GM18499 (cell line): ENCODE data around the gene SAMD8.
"Not testable (repeated sequence)": the region's sequence is repeated elsewhere in the genome, so short reads cannot be mapped to it uniquely, and the experiment has no call there.

Experiments used
- ATAC-seq: cut with Tn5 transposase; IDR thresholded peaks from one replicate; pipeline ENCODE4 v1.9.1; 2021; ENCODE audit warnings: moderate number of reproducible peaks; ENCODE audit not compliant: insufficient read depth, unreplicated experiment

SAMD8 gene

DNA sequence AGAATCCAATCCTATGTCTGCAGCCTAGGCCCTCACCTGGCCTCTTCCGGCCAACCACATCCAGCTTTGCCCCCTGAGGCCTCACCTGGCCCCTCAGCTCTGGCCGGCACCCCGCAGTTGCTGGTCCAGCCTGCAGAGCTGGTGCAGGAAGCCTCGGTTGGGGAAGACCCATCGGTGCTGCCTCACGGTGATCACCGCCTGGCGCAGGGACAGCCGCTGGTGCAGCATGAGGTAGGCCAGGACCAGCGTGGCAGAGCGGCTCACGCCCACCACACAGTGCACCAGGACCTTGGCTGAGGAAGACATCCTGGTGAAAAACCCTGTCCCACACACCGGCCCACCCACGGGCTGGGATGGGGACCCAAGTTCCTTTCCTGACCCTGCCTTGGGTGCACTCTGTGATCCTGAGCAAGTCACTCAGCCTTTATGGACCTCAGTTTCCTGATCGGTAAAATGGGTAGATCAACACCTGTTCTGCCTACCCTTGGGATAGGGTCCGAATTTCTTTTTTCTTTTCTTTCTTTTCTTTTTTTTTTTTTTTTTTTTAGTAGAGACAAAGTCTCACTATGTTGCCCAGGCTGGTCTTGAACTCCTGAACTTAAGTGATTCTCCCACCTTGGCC is 5.8 kb upstream of the SAMD8 start:
- no peak for ATAC-seq

DNA sequence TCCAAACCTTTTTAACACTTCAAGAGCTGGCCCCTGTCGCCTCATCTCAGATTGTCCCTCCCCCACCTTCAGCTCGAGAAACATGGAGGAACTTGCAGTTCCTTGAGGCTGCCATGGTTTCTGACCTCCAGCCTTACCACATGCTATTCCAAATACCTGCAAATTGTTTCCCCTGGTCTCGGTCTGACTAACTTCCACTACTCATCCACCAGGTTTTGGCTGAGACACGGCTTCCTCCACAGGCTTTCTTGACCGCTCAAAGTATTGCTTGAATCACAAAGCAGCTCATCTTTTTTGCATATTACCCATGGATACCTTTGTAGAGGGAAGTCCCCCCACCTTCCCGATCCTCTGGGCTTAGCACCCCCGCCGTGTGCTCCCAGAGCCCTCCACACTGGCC is 5.2 kb upstream of the SAMD8 start:
- ATAC-seq: no peak

DNA sequence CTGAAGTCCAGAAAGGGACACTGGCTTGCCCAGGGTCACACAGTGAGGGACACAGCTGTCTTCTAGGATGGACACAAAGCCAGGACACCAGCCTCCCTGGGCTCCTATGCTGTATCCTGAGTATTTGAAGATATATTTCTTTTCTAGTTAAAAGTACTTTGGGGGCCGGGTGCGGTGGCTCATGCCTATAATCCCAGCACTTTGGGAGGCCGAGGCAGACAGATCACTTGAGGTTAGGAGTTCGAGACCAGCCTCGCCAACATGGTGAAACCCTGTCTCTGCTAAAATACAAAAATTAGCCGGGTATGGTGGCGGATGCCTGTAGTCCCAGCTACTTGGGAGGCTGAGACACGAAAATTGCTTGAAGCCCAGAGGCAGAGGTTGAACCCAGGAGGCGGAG is 4.6 kb upstream of the SAMD8 start:
- not testable (repeated sequence) for ATAC-seq

DNA sequence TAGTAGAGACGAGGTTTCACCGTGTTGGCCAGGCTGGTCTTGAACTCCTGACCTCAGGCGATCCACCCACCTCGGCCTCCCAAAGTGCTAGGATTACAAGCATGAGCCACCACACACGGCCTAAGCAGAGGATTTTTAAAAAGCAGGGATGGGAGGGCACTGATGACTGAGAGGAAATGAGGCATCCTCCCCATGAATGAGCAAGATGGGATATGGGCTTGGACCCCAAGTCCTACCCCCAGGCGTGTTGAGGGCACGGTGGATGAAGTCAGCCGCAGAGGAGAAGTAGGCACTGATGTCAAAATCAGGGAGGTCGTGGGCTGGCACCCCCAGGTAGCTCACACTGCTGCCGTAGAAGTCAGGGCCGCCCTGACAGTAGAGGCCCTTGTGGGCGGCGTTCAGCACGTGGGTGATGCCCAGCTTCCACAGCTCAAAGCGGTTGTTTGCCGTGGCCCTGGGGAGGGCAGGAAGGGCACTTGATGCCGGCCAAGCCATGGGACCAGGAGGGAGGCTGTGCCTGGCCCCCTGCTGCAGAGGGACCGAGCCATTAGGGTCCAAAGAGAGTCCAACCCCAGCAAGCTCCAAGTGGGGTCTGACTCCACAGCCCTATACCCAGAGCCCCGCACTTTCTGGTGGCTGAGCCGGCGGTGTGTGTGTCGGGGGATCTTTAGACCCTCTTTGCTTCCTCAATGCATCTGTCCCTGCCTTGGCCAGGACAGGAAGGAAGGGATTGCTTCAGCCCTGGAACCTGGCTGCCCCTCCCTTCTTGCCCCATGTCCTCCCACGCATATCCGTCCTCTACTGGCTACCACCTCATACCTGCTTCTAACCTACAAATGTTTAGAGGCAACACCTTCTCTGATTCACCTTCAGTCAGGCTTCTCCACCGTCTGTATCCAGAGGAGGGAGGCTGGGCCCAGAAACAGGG is 3.4 kb upstream of the SAMD8 start:
- no peak for ATAC-seq

DNA sequence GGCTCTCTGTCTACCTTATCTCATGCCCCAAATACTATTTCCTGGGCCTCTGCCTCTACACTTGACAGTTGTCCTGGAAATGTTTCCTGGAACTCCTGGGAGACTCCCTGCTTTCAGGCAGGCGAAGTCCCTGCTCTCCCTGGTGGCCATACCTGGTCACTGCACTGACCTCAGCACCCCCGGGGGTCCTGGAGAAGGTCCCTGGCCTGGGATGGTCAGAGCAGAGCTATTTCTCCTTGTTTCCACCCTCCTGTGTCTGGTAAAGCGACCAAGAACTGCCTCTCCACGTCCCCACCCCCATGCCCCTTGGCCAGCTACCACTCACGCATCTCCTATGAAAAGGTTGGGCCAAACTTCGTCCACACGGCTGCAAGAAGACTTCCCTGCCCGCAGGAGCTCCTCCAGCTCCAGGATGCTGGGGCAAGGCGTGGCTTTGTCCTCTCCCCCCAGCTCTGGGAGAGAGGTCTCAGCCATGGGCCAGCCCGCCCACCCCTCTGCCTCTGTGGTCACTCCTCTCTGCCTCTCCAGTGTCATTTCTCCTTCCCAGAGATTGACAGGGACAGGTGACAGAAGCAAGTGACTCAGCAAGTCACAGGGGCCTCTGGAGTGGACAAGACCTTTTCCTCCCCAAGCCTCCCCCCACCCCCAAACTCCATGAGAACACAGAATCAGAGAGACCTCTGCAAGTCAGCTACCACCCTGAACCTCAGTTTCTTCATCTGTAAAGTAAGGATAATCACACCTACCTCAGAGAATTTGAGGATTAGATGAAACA is 2.6 kb upstream of the SAMD8 start:
- no peak for ATAC-seq

DNA sequence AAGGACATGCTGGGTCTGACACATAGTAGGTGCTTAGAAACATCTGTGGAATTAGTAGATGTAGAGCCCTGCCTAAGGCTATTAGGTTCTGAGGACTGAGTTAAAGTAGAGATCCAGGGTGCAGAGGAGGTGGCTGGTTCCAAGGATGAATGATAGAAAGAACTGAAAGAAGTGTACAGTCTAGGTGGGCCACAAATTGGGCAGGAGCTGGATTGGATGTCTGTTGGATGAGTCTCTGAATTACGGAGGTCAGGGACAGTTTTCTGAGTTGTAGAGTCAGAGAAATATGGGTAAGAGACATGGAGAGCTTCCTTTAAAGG is 2.0 kb upstream of the SAMD8 start:
- no peak for ATAC-seq

DNA sequence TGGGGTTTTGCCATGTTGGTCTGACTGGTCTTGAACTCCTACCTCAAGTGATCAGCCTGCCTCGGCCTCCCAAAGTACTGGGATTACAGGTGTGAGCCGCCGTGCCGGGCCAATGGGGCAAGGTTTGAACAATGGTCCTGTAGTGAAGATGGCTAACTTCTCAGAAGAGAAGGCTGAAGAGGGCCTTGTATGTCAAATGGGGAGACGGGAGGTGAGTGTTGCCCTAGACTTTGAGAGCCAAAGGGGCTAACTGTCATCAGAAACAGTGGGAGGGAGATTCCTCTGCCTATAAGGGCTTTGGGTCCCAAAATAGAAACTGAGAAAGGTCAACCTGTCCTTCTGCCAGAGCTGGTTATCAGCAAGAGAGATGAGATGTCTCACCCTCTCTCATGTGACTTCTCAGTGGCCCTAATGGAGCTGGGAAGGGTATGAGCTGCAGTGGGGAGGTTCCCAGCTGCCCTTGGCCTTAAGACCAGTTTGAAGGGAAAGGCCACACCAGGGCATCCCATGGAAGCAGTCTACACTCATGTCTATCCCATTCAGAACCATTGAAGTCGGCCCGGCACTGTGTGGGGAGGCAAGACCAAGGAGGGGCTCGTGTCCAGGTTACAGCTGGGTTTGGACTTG is 1.3 kb upstream of the SAMD8 start:
- ATAC-seq: no peak

DNA sequence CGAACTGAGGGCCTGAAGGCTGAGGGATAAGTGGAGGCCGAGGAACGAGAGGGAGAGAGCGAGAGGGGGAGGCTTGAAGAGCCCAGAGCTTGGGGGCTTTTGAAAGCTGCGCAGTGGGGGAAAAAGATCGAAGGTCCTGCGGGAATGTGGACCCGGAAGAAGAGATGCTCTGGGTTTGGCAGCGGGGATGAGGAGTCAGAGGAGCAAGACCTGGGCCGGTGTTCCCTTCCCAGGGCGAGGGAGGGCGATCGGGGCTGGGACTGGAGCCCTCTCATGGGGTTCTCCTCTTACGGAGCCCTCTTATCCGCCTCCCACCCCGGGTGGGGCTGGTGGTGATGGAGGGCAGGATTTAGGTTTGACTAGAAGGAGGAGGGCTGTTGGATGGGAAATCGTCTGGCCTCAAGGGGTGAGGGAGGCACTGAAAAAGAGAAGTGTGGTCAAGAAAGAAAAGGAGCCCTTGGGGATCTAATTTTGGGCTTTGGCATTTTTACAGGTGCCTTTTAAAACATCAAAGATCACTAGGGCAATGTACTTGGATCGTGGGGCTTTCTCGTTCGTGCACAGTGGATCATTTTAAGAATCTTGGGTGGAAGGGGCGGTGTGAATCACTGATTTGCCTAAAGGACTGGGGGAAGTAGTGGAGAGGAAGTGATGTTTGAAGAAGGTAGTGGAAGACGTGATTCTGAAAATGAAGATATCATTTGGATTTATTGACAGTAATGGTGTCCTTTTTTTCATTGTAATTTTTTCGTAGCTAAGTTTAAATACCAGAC is 637 bp downstream of the SAMD8 start:
- peak; percentile 19 for ATAC-seq

DNA sequence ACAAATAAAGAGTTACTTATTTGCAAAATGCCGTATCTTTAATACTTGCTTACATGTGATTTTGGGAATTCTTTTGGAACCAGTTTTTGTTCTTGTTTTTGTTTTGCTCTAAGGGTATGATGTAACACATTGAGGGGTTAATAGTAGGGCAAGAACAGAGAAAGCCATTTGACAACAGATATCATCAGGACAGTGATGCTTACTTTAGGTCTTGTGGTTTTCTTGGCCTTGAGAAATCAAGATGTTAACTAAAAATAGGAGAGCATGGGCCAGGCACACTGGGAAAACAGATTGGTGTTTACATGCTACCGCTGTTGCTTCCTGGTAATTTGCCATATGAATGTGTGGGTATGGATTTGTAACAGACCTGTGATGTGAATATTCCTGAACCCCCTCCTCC is 3.7 kb downstream of the SAMD8 start:
- ATAC-seq: no peak

DNA sequence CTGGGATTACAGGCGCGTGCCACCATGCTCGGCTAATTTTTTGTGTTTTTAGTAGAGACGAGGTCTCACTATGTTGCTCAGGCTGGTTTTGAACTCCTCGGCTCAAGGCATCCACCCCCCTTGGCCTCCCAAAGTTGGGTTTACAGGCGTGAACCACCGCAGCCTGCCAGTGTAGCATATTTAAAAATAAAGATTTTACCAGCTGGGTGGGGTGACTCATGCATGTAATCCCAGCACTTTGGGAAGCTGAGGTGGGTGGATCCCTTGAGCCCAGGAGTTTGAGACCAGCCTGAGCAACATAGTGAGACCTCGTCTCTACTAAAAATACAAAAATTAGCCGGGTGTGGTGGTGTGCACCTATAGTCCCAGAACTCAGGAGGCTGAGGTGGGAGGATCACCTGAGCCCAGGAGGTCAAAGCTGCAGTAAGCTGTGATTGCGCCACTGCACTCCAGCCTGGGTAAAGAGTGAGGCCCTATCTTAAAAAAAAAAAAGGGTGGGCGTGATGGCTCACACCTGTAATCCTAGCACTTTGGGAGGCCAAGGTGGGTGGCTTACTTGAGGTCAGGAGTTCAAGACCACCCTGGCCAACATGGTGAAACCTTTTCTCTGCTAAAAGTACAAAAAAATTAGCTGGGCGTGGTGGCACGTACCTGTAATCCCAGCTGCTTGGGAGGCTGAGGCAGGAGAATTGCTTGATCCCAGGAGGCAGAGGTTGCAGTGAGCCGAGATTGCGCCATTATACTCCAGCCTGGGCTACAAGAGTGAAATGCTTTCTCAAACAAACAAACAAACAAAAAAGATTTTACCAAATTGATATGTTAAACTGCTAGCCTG is 5.7 kb downstream of the SAMD8 start:
- ATAC-seq: not testable (repeated sequence)

DNA sequence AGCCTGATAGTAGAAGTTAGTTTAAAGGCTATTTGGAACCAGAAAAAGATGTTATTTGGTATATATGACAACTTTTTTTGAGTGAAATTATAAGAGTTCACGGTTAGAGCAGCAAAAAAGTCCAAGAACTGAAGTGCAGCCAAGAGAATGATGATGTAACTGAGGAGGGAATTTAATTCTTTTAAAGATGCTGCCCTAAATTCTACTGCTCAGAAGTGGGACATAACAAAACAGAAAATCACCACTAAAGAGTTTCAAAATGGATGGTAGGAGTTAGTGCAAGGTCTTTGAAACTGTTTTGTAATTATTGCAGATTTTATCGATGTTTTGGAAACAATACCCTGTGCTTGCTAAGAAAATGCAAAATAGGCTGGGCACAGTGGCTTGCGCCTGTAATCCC is 6.5 kb downstream of the SAMD8 start:
- ATAC-seq: no peak

DNA sequence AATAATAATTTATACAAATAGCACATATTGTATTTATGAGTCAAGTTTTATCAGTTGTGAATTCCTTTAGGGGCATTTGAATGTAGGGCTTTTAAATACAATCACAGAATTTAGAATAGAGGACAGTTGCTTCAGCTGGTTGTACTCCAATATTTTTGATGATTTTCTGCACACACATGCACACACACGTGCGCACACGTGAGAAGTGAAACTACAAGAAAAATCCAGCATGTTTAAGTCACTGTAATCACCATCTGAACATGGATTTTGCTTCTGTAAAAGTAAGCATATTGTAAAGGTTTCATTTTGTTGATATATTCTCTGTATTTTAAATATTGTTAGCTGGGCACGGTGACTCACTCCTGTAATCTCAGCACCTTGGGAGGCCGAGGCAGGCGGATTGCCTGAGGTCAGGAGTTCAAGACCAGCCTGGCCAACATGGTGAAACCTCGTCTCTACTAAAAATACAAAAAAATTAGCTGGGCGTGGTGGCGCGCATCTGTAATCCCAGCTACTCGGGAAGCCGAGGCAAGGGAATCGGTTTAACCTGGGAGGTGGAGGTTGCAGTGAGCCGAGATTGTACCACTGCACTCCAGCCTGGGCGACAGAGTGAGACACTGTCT is 8.1 kb downstream of the SAMD8 start:
- ATAC-seq: not testable (repeated sequence)

DNA sequence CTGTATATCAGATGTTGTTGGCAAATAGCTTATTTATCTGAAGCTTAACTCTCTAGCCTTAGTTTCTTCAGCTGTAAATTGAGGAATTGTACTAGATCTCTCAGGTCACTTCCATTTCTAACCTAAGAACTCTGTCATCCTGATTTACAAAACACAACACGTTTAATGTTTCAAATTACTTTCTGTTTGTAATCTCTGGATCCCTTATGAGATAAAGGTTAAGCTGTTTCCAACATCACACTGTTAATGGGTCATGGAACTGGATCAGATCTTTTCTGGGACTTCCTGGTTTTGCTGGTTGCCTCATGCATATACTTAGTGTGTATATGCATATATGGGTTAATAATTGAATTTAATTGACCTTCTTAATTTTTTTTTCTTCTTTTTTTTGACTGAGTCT is 9.9 kb downstream of the SAMD8 start:
- ATAC-seq: no peak

DNA sequence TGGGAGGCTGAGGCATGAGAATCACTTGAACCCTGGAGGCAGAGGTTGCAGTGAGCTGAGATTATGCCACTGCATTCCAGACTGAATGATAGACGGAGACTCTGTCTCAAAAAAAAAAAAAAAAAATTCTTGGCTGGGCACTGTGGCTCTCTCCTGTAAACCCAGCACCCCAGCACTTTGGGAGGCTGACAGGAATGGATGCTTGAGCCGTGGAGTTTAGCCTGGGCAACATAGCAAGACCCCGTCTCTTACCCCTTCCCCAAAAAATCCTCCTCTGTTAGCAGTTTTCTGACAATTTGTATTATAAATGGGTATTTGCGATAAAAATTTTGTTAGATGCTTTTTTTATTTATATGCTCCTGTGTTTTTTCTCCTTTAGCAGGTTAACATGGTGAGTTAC is 11.0 kb downstream of the SAMD8 start:
- no peak for ATAC-seq

DNA sequence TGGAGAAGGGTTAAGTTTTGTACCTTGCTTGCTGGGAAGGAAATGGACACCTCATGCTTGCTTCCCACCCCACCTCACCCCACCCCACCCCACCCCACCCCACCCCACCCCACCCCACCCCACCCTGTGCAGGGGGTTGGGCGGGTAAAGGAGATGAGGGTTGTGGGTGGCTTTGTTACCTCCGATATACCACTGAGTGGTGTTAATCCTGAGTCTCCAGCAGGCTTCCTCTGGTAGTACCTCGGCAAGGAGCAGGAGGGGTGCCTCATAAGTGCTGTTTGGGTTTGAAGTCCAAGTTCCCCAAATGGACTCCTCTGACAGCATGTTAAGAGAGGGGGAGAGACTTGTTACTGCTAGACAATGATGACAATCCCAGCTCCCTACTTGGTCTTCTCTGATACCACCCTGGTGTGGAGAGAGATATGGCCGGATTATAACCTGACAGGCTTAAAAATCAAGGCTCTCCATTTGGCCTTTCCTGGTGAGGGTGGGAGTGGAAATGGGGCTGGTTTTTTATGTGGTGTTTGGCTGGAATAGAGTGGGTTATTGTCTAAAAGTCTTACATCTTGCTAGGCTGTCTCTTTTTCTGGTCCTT is 11.7 kb downstream of the SAMD8 start:
- ATAC-seq: no peak

DNA sequence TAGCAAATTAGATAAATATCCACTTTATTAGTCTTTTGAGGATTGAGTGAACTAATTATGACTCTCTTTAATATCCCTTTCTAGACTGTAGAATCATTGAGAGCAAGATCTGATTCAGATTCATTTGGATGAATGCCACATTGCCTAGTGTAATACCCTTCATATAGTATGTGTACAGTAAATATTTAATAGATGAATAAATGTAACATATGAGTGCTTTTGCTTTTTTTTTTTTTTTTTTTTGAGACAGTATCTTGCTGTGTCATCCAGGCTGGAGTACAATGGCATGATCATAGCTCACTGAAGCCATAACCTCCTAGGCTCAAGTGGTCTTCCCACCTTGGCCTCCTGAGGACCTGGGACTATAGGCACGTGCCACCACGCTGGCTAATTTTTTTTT is 14.8 kb downstream of the SAMD8 start:
- ATAC-seq: no peak

DNA sequence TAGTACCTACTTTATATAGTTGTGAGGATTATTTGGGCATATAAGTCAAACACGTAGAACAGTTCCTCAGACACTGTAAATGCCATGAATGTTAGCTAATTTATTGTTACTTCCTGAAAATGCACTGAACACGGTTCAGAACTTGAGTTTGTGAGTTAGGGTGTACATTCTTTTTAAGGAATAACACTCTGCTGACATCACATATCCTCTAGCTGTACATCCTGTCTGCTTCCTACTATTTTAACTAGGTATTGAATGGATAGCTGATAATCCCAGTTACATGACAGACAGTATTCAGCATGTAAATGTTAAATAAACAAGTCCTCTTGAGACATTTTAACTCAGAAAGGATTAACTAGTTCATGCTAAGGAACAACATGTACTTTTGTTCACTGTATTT is 16.0 kb downstream of the SAMD8 start:
- no peak for ATAC-seq

DNA sequence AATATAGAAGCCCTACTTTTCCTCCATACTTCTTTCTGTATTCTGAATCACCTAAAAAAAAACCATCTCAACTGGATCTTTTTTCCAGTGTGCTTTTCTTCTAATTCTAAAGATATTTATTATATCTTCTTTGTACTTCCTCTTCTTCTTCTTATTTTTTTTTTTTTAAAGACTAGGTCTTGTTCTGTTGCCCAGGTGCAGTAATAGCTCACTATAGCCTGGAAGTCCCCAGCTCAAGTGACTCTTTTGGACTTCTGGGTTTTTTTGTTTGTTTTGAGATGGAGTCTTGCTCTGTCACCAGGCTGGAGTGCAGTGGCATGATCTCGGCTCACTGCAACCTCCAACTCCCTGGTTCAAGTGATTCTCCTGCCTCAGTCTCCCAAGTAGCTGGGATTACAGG is 17.5 kb downstream of the SAMD8 start:
- ATAC-seq: not testable (repeated sequence)
